ENCODE results near the gene ANKRD10. TPM values are rescaled to one million over a fixed set of nuclear protein-coding genes. Genes with fewer than 3 reads are reported as not detected.

ANKRD10 gene
- total RNA-seq, 2 donors from 2014 or later, result 46.2 to 47.5 TPM

DNA sequence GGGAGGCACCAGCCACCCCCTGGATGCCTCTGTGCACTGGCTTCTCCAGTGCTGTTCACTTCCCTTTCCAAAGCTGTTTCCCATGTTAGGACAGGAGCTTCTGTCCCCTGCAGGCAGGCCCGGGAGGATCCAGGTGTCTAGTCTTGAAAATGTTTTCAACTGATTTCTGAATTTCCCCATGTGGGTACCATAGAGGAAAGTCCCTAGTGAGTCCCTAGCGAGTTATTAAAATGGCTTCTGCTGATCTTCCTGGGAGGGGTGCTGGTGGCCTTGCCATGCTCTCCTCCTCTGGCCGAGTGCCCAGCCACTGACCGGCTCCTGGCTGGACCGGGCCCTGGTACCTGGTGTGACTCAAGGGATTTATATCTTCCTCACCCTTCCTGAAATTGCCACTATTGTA, 5.2 kb upstream of the ANKRD10 start:
- no peak for DNase-seq (ENCODE audit: low spot score)

DNA sequence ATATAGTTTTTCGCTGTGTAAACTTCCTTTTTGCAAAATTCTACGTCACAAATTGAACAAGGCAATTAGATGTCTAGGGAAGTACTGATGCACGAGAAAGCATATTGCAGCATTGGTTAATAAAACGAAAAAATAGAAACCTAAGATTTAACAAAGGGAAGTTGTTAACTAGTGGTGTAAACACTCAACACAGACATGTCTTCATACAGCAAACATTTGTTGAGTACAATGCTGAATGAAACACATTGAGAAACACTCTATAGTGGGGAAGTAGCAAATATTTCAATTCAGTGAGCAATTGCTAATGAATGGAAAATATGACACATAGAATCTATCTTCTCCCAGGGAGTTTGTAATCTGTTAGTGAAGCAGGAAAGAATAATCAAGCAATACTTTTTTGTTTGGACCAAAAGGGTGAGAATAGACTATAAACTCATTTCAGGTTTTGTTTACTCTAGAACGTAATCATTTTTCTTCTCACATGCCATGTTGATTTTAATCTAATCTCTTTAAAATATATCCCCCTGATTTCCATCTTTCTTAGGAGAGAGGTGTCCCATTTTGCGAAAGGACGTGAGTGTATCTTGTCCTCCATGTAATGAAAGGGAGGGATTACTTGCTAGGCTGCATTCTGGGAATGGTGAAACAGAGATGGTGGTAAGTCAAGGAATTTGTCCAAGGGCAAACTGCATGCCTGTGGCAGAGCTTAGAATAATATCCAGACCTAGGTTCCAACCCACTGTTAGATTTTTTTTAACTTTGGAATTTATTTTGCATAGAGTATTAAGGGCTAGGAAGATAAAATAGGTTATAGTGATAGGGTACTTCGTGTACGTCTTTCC, 1.7 kb upstream of the ANKRD10 start:
- peaks cover 0 to 38% of the 10 kb centered on the region in 2 donors for H3K4me1 ChIP-seq
- no peaks in the 10 kb centered on the region for H3K27me3 ChIP-seq
- peak overlapping the region; percentile 96 for H3K4me3 ChIP-seq

More for the DNA sequence above, 5.2 kb upstream of the ANKRD10 start:
- peak overlapping the region in 1 of 2 donors; percentile 2 for H3K27ac ChIP-seq
- H3K9me3 ChIP-seq, result no peaks in the 10 kb centered on the region
- peaks cover 0 to 16% of the 10 kb centered on the region in 2 donors for H3K4me1 ChIP-seq
- no peaks in the 10 kb centered on the region for H3K36me3 ChIP-seq
- H3K4me3 ChIP-seq, result no peak overlapping the region
- TF ChIP-seq, protein P1, sequence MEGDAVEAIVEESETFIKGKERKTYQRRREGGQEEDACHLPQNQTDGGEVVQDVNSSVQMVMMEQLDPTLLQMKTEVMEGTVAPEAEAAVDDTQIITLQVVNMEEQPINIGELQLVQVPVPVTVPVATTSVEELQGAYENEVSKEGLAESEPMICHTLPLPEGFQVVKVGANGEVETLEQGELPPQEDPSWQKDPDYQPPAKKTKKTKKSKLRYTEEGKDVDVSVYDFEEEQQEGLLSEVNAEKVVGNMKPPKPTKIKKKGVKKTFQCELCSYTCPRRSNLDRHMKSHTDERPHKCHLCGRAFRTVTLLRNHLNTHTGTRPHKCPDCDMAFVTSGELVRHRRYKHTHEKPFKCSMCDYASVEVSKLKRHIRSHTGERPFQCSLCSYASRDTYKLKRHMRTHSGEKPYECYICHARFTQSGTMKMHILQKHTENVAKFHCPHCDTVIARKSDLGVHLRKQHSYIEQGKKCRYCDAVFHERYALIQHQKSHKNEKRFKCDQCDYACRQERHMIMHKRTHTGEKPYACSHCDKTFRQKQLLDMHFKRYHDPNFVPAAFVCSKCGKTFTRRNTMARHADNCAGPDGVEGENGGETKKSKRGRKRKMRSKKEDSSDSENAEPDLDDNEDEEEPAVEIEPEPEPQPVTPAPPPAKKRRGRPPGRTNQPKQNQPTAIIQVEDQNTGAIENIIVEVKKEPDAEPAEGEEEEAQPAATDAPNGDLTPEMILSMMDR (IDR thresholded peaks at IDR 0.05), result no peak
- H3K27me3 ChIP-seq, result no peaks in the 10 kb centered on the region

GRCh38 chr13:110915874-110916206, 971 bp upstream of the ANKRD10 start:
- Histone ChIP-seq H3K36me3 (no peaks in the 10 kb centered on the region), H3K27me3 (no peaks in the 10 kb centered on the region), H3K9me3 (no peaks in the 10 kb centered on the region), H3K4me1 (peaks cover 0 to 44% of the 10 kb centered on the region in 2 donors), H3K27ac (peak overlapping the region; percentile 99 to 100), H3K4me3 (peak overlapping the region; percentile 96)
- no peak for DNase-seq (ENCODE audit: low spot score)
- TF ChIP-seq, protein P1 (IDR thresholded peaks at IDR 0.05), result no peak

More for the DNA sequence above, 1.7 kb upstream of the ANKRD10 start:
- H3K9me3 ChIP-seq, result no peaks in the 10 kb centered on the region
- H3K27ac ChIP-seq, result peak overlapping the region; percentile 99 to 100
- DNase-seq (ENCODE audit: low spot score), result no peak
- TF ChIP-seq, protein P1 (IDR thresholded peaks at IDR 0.05), result no peak
- H3K36me3 ChIP-seq, result no peaks in the 10 kb centered on the region

DNA sequence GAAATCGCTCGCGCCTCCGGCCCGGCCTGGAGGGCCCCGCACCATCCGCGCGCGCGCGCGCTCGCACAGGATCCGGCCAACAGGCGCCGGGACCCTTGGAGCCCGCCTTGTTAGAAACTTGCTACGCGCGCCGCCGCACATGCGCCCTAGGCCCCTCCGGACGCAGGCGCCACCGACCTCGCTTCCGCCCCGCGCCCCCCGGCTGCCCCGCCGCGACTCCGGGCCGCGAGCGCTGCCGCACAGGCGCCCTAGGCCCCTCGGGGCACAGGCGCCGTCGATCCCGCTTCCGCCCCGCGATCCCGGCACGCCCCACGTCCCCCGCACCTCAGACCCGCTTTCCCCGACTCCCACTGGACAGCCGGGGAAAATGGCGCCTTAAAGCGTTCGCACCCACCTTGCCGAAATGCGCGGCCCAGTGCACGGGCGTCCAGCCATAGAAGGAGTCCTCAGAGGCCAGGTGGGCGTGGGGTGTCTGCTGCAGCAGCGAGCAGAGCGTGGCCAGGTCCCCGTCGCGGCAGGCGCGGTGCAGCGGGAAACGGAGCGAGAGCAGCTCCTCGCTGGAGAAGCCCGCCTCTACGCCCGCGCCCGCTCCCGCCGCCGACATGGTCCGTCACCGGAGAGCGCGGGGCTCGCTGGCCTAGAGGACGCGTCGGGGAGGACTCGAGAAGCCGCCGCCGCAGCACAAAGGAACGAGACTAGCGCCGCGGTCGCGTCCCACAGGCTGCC, 375 bp downstream of the ANKRD10 start:
- no peaks in the 10 kb centered on the region for H3K27me3 ChIP-seq
- H3K4me1 ChIP-seq, result peaks cover 0 to 58% of the 10 kb centered on the region in 2 donors
- H3K9me3 ChIP-seq, result no peaks in the 10 kb centered on the region
- H3K4me3 ChIP-seq, result peak overlapping the region; percentile 96
- DNase-seq (ENCODE audit: low spot score), result peak; percentile 72
- TF ChIP-seq, protein P1 (IDR thresholded peaks at IDR 0.05), result no peak
- peak overlapping the region; percentile 99 to 100 for H3K27ac ChIP-seq
- peaks cover 4% of the 10 kb centered on the region for H3K36me3 ChIP-seq

GRCh38 chr13:110914081-110914330, 863 bp downstream of the ANKRD10 start:
- DNase-seq (ENCODE audit: low spot score), result peak; percentile 70
- Histone ChIP-seq H3K27me3 (no peaks in the 10 kb centered on the region), H3K4me1 (peaks cover 0 to 63% of the 10 kb centered on the region in 2 donors), H3K4me3 (peak overlapping the region; percentile 96), H3K36me3 (peaks cover 9% of the 10 kb centered on the region), H3K27ac (peak overlapping the region; percentile 99 to 100), H3K9me3 (no peaks in the 10 kb centered on the region)
- TF ChIP-seq, protein P1 (IDR thresholded peaks at IDR 0.05), result no peak
